ENCODE data around the gene DDX43.

DNA sequence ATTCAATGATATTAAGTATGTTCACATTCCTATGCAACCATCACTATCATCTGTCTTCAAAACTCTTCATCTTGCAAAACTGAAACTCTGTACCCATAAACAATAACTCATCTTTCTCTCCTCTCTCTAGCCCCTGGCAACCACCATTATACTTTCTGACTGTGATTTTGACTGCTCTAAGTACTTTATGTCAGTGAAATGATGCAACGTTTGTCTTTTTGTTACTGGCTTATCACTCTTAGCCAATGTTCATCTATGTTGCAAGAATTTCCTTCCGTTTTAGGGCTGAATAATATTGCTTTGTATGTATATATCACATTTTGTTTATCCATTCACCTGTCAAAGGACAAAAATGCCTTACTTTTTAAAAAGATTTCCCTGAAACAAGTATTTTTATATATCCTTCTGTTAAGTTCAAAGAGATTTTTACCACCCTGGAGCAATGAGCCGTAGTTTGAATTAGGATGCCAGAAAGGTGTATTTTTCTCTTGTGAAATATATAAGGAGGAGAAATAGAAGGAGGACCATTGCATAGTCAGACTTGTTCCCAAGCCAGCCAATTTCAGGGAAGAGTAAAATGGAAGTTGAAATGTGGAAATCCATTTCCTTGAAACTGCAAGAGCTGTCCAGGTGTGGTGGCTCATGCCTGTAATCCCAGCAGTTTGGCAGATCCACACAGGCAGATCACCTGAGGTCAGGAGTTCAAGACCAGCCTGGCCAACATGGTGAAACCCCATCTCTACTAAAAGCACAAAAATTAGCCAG is 61.4 kb downstream of the DDX43 start:
- TF ChIP-seq, protein P1, sequence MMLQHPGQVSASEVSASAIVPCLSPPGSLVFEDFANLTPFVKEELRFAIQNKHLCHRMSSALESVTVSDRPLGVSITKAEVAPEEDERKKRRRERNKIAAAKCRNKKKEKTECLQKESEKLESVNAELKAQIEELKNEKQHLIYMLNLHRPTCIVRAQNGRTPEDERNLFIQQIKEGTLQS (IDR thresholded peaks at IDR 0.05; ENCODE audit: borderline replicate concordance, extremely low read depth, low read depth, low read length) = no peak
- TF ChIP-seq EZH2 (IDR thresholded peaks at IDR 0.05; ENCODE audit: borderline replicate concordance, control insufficient read depth, low read depth, low read length) (no peak), POLR2A (IDR thresholded peaks at IDR 0.05; ENCODE audit: low read depth, low read length) (no peak), MXI1 (IDR thresholded peaks at IDR 0.05; ENCODE audit: low read depth, low read length) (no peak), HDGF (IDR thresholded peaks at IDR 0.05) (no peak), POLR2AphosphoS5 (IDR thresholded peaks at IDR 0.05; ENCODE audit: low read length) (no peak), SMC3 (IDR thresholded peaks at IDR 0.05; ENCODE audit: borderline replicate concordance, low read length) (no peak)
- TF ChIP-seq, protein P2, sequence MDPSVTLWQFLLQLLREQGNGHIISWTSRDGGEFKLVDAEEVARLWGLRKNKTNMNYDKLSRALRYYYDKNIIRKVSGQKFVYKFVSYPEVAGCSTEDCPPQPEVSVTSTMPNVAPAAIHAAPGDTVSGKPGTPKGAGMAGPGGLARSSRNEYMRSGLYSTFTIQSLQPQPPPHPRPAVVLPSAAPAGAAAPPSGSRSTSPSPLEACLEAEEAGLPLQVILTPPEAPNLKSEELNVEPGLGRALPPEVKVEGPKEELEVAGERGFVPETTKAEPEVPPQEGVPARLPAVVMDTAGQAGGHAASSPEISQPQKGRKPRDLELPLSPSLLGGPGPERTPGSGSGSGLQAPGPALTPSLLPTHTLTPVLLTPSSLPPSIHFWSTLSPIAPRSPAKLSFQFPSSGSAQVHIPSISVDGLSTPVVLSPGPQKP (IDR thresholded peaks at IDR 0.05; ENCODE audit: low read depth, low read length) = no peak
